ENCODE data around the gene MGAT5.

Gene MGAT5

DNA sequence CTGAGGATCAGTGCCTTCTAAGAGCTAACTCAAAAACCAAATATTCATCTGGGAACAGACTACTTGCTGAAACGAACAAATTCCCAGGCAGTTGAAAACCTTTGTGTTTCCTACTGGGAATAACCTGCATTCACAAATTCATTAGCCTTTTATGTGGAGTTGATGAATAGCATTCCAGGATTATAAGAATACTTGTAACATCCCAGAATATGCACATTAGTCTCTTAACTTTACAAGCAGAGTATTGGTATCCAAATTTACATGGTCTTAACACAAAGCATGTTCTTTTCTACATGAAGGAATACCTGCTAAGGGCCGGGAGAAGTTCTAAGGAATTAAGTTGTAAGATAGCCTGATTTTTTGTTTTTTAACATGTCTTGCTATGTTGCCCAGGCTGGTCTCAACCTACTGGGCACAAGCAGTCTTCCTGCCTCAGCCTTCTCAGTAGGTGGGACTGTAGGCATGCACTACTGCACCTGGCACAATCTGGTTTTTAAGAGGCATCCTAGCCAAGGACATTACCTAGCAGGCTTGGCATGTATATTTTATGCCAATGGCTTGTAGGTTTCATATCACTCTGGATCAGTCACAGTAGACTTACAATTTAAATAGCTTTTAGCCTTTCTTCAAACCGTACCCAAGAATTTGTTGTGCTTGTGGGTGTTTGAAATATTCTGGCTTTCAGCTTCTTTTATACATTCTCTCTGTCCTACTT, 50.7 kb downstream of the MGAT5 start:
- DNase-seq (ENCODE audit: low read depth in 2 of 2): no peak

GRCh38 chr2:134305109-134305491, 51.2 kb downstream of the MGAT5 start:
- DNase-seq (ENCODE audit: low read depth in 2 of 2): no peak

GRCh38 chr2:134306521-134306920, 52.6 kb downstream of the MGAT5 start:
- no peak for DNase-seq (ENCODE audit: low read depth in 2 of 2)

GRCh38 chr2:134307334-134307733, 53.5 kb downstream of the MGAT5 start:
- no peak for DNase-seq (ENCODE audit: low read depth in 2 of 2)

GRCh38 chr2:134308474-134309385, 54.9 kb downstream of the MGAT5 start:
- DNase-seq (ENCODE audit: low read depth in 2 of 2): no peak

DNA sequence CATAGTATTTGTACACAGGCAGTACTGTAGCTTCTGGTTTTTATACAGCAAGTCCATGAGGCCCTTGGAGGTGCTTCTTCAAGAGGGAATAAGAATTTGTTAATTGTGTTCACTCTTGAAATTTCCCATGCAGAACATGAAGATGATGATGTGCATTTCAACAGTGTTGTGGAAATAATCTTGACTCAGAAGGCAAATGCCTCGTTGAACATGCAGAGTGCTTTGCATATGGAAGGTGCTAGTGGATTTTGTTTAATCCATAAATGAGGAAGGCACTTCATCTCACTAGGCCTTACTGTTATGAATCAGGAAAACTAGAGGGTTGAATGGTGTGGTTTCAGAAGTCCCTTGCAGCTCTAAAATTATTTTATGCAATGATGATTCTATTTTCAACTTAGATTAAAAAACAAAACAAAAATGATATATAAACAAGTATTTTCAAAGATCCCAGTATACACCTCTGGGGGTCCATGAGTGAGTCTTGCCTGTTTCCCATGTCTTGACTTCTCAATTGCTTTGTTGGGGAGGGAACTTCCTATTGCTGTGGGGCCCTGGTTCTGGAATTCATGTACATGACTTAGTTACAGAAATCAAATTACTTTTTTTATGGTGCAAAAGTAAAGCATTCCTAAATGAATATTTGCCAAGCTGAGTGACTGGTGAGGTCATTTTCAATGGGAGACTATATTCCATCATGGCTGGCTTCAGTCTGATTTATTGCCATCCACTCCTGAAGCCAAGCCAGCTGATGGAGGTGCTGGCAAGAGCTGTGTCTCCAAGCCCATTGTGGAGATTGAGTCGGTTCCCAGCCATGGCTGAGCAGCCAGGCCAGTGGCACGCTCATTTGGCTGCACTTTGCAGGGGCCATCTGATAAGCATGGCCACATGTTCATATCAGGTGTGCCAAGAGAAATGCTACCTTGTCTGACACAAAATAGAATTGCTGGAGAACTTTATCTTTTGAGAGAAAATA, 56.5 kb downstream of the MGAT5 start:
- DNase-seq (ENCODE audit: low read depth in 2 of 2): no peak

DNA sequence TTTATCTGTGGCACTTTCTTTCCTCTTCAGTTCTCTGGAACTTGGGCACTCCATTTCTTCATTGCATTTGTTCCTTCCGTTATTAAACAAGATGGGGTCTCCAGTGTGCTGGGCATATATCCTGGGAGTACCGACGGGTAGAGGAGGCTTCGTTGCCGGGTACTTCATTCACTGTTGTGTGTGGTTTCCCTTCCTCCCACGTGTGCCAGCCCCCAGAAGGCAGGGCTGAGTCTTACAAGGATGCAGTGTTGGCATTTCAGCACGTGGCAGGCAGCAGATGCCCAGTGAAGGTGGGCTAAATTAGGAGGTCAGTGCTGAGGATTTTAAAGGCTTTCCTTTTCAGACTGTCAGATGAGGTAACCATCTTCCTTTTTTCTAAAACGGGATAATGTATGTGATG, 58.6 kb downstream of the MGAT5 start:
- no peak for DNase-seq (ENCODE audit: low read depth in 2 of 2)

GRCh38 chr2:134314202-134314601, 60.3 kb downstream of the MGAT5 start:
- no peak for DNase-seq (ENCODE audit: low read depth in 2 of 2)

- no peak for DNase-seq (ENCODE audit: low read depth in 2 of 2)
Measured at GRCh38 chr2:134314681-134315368, 61.0 kb downstream of the MGAT5 start.

DNA sequence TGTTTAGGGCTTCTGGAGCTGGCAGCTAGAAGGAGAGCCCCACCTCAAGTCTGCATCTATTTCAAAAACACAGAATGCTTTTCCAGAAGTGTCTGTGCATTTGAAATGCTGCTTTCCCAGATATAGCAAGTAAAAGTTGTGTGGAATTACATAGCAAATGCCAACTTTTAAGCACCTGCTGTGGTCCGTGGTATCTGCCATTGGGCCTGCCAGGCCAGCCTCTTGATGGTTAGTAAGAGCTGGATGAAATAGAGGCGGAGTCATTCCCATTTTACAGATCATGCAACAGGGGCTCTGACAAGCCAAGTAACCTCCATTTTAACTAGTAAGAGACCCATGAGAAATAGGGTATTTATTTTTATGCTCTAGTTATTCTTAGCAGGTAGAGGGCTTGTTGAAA, 61.6 kb downstream of the MGAT5 start:
- DNase-seq (ENCODE audit: low read depth in 2 of 2): no peak

DNA sequence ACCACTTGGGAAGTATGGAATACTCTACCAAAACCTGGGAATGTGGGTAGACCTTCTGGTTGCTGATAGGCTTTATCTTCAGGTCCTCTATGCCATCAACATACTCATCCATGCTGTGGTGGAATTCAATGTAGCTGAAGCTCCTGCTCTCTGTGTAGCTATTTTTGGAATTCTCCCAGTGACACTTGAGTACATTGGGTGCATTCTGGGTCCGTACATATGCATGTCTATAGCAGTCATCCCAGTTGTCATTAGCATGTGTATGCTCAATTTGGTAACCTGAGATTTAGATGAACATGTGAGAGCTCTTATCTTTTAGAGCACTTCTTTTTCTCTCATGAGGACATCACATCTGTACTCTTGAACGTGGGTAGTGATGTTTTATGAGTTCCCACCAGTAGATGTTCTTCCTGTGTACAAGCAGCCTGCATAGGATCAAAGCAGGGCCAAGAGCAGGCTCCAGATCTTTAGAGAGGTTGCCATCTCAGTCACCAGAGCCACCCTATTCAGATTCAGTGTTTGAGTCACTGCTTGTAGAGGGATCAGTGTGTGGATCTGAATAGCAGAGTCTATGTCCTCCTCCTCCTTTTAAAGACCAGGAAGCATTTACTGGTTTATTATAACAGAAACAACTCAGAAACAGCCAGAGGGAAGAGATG, 65.9 kb downstream of the MGAT5 start:
- no peak for DNase-seq (ENCODE audit: low read depth in 2 of 2)

DNA sequence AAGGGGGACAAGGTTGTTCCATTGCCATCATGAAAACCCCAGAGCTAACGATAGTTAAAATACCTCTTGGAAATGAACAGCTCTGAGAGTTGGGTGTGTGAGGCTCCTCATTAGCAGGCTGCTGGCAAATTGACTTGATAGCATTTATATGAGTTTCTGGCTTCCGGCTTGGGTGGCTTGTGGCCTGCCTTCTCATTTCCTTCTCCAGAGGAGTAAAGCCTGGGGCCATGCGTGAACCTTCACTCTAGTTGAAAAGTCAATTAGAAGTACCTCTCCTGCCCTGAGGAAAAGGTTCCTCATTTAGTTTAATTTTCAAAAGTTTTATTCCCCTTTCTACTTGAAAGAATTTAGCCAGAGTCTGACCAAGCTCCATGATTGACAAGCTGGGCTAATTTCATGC, 67.1 kb downstream of the MGAT5 start:
- no peak for DNase-seq (ENCODE audit: low read depth in 2 of 2)

DNA sequence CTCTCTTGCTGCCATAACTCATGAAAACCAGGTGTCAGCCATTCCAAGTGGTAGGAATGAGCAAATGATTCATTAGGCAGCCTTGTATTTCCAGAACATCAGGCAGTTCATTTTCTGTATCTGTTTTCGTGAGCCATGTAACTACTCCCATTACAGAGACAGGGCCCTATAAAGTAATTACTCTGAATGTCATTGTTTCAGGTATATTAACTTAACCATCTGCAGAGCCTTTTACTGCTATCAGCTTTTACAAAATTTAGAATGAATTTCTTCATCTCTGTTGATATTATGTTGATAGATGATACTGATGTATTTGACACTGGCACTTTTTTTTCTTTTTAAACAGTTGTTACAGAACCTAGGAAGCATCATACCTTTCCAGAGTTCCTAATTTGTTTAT, 69.9 kb downstream of the MGAT5 start:
- no peak for DNase-seq (ENCODE audit: low read depth in 2 of 2)

DNA sequence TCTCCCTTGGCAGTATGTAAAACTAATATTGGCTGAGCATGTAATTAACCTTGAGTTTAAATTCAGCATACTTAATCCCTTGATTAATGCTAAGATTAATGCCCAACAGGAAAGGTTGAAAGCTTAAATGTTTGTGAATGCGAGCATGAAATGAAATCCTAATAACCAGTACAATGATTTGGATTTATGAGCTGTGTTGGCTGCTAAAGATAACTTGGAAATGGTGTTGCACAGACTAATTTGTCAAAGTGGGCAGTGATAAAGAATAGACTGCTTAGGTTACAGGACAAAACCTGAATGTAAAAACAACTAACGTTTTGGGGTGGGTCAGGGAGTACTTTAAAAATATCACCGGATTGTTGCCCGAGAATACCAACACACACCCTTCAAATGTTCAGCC, 70.6 kb downstream of the MGAT5 start:
- no peak for DNase-seq (ENCODE audit: low read depth in 2 of 2)

- no peak for DNase-seq (ENCODE audit: low read depth in 2 of 2)
Measured at GRCh38 chr2:134324947-134325346, 71.1 kb downstream of the MGAT5 start.

GRCh38 chr2:134325696-134326095, 71.8 kb downstream of the MGAT5 start:
- no peak for DNase-seq (ENCODE audit: low read depth in 2 of 2)

DNA sequence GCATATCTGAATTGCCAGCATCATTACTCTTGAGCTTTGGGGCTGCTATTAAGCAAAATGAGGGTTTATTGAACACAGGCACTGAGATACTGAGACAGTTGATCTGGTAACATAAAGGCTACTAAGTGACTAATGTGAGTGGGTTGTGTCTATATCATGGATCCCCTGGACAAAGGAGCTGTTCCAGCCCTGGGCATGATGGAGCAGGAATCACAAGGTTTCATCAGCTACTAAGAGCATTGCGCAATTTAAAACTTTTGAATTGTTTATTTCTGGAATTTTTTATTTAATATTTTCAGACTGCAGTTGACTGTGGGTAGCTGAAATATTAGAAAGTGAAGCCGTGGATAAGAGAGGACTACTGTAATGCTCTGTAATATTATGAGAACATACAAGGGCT, 73.5 kb downstream of the MGAT5 start:
- DNase-seq (ENCODE audit: low read depth in 2 of 2): no peak

DNA sequence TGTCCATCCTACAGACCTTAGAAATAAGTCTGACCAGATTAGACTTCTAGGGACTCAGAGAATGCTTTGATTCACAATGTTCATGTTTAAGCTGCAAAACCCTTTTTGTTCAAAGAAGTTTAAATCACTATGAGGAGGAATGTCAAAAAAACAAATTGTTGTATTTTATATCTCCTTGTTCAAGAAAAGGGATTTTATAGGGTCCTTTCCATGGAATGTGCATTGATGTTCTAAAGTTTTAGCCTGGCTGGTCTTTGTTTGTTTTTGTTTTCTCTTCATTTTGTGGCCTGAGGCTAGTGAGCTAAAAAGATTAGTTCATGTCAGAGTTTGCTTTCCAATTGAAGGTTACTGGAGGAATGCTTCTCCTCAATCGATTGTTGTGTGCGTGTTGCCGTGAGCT, 77.2 kb downstream of the MGAT5 start:
- no peak for DNase-seq (ENCODE audit: low read depth in 2 of 2)

DNA sequence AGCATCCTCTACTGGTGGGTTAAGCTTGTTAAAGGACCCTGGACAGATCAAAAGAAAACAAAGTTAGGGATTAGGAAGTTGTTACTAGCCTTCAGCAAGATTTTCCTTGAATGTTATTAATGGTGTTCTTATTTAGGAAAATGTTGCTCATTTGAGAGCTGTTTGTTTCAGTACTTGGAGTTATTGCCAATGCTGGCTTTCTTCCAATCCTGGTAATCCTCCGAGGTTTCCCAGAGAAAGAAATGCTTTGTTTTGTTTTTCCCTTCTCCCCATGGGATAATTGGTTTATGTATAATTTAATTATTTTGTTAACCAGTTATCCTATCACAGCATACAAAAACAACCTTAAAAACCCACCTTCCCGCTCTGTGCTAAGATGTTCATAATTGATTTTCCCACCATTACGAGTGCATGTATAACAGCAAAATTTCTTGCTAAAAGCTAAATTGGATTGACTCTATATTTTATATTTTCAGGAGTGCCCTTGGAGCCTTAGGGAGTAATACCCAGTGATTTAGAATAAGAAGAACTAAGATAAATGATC, 79.8 kb downstream of the MGAT5 start:
- no peak for DNase-seq (ENCODE audit: low read depth in 2 of 2)

GRCh38 chr2:134334542-134335353, 80.9 kb downstream of the MGAT5 start:
- DNase-seq (ENCODE audit: low read depth in 2 of 2): no peak
